ENCODE measurements around the gene SLC2A4.

Gene SLC2A4

GRCh38 chr17:7317161-7317803 is 35.8 kb downstream of the SLC2A4 start:
- no peak overlapping the region for H3K4me3 ChIP-seq (replicated peaks in 1 of 2; ENCODE audit: low read depth in 2 of 2, low read length in 2 of 2)
- DNase-seq (ENCODE audit: low read depth in 2 of 2), result no peak
- TF ChIP-seq CTCF (IDR thresholded peaks at IDR 0.05; ENCODE audit: low read depth, low read length), result no peak

- no peak for DNase-seq (ENCODE audit: low read depth in 2 of 2)
- no peak for TF ChIP-seq CTCF (IDR thresholded peaks at IDR 0.05; ENCODE audit: low read depth, low read length)
- H3K4me3 ChIP-seq (replicated peaks in 1 of 2; ENCODE audit: low read depth in 2 of 2, low read length in 2 of 2), result no peak overlapping the region
Measured at GRCh38 chr17:7318121-7318860, 36.8 kb downstream of the SLC2A4 start.

GRCh38 chr17:7321466-7321865 is 39.9 kb downstream of the SLC2A4 start:
- DNase-seq (ENCODE audit: low read depth in 2 of 2), result no peak
- no peak overlapping the region for H3K4me3 ChIP-seq (replicated peaks in 1 of 2; ENCODE audit: low read depth in 2 of 2, low read length in 2 of 2)
- TF ChIP-seq CTCF (IDR thresholded peaks at IDR 0.05; ENCODE audit: low read depth, low read length), result no peak

- no peak overlapping the region for H3K4me3 ChIP-seq (replicated peaks in 1 of 2; ENCODE audit: low read depth in 2 of 2, low read length in 2 of 2)
- DNase-seq (ENCODE audit: low read depth in 2 of 2), result no peak
- TF ChIP-seq CTCF (IDR thresholded peaks at IDR 0.05; ENCODE audit: low read depth, low read length), result no peak
Measured at GRCh38 chr17:7322520-7323194, 41.1 kb downstream of the SLC2A4 start.

GRCh38 chr17:7323731-7324437 is 42.4 kb downstream of the SLC2A4 start:
- H3K4me3 ChIP-seq (replicated peaks in 1 of 2; ENCODE audit: low read depth in 2 of 2, low read length in 2 of 2), result no peak overlapping the region
- TF ChIP-seq CTCF (IDR thresholded peaks at IDR 0.05; ENCODE audit: low read depth, low read length), result peak; percentile 92
- peak; percentile 48 to 51 for DNase-seq (ENCODE audit: low read depth in 2 of 2)

- DNase-seq (ENCODE audit: low read depth in 2 of 2), result no peak
- TF ChIP-seq CTCF (IDR thresholded peaks at IDR 0.05; ENCODE audit: low read depth, low read length), result no peak
- no peak overlapping the region for H3K4me3 ChIP-seq (replicated peaks in 1 of 2; ENCODE audit: low read depth in 2 of 2, low read length in 2 of 2)
Measured at GRCh38 chr17:7324438-7324779, 42.9 kb downstream of the SLC2A4 start.

Data from cardiac fibroblast (primary cell).